Stimulated activated CD4-positive, alpha-beta T cell treated with anti-CD3 and anti-CD28 coated beads, Interleukin-15, amount 100 ng/mL, for 1 hour (primary cell): ENCODE results near the gene ARMCX6.
"Not testable (repeated sequence)": the region's sequence is repeated elsewhere in the genome, so short reads cannot be mapped to it uniquely, and the experiment has no call there.

ENCODE experiments used
- DNase-seq, 2 donors: peaks; one replicate each; pipeline ENCODE4 v3.0.0-alpha.2; 2020; ENCODE audit warnings: low read depth in 1 of 2, low spot score in 1 of 2

ARMCX6 gene

GRCh38 chrX:101617211-101618191 lies at the start of gene ARMCX6:
ARMCX6 (minus strand) TSS chrX:101618000; CDS start chrX:101616620, 1,380 bp downstream.
- peak; percentile 38 to 50 for DNase-seq

GRCh38 chrX:101659601-101660063 lies 41.8 kb upstream of the ARMCX6 start, which contains the start of gene ARMCX2:
ARMCX2 (minus strand) TSS chrX:101659850; CDS start chrX:101657588, 2,262 bp downstream.
- DNase-seq, result no peak

GRCh38 chrX:101658661-101659491 lies 41.1 kb upstream of the ARMCX6 start:
- DNase-seq, result peak in 1 of 2 donors; percentile 41

GRCh38 chrX:101657495-101657894 lies 39.7 kb upstream of the ARMCX6 start:
- DNase-seq, result no peak

GRCh38 chrX:101656817-101657216 lies 39.0 kb upstream of the ARMCX6 start:
- no peak for DNase-seq

- DNase-seq, result no peak
Observed at GRCh38 chrX:101655534-101655933, 37.7 kb upstream of the ARMCX6 start.

- DNase-seq, result not testable (repeated sequence)
Observed at GRCh38 chrX:101647716-101648115, 29.9 kb upstream of the ARMCX6 start.

- DNase-seq, result no peak
Observed at GRCh38 chrX:101642093-101642492, 24.3 kb upstream of the ARMCX6 start.

- DNase-seq, result no peak
Observed at GRCh38 chrX:101639583-101639982, 21.8 kb upstream of the ARMCX6 start.

GRCh38 chrX:101619364-101619763 lies 1.6 kb upstream of the ARMCX6 start:
- DNase-seq, result no peak

GRCh38 chrX:101605728-101606127 lies 12.1 kb downstream of the ARMCX6 start:
- DNase-seq, result no peak

GRCh38 chrX:101605146-101605545 lies 12.7 kb downstream of the ARMCX6 start:
- DNase-seq, result no peak

GRCh38 chrX:101602077-101602476 lies 15.7 kb downstream of the ARMCX6 start:
- no peak for DNase-seq

- DNase-seq, result not testable (repeated sequence)
Observed at GRCh38 chrX:101599592-101599991, 18.2 kb downstream of the ARMCX6 start.

GRCh38 chrX:101595739-101596419 lies 21.9 kb downstream of the ARMCX6 start:
- no peak for DNase-seq
